OCI-LY3 (cell line): Measurements from ENCODE around the gene ASB6.

Experiments used
- H2AFZ ChIP-seq: fragments of 200-600, 300-600 bp; shearing (Covaris generic); 2 replicates; pipeline ENCODE4 v1.6.0; 2014; ENCODE audit warnings: antibody characterized with exemption, low read depth, low read length
- H3K27ac ChIP-seq: fragments of 200-600, 300-600 bp; sonication (generic); 2 replicates; pipeline ENCODE4 v1.5.1; 2014; ENCODE audit warnings: mild to moderate bottlenecking, low read length, moderate library complexity, mixed read lengths
- H3K27me3 ChIP-seq: fragments of 200-600, 300-600 bp; sonication (generic); 2 replicates; pipeline ENCODE4 v1.6.1; 2014; ENCODE audit warnings: low read depth, low read length, mixed read lengths
- H3K36me3 ChIP-seq: fragments of 200-600, 300-600 bp; sonication (generic); replicated peaks from 2 replicates; pipeline ENCODE3; 2014; ENCODE audit warnings: low read depth, low read length, mixed read lengths
- H3K4me1 ChIP-seq: fragments of 300-600, 200-600 bp; sonication (generic); 2 replicates; pipeline ENCODE4 v1.6.1; 2014; ENCODE audit warnings: low read length, mixed read lengths
- H3K4me2 ChIP-seq: fragments of 200-600, 300-600 bp; sonication (generic); 2 replicates; pipeline ENCODE4 v1.6.1; 2014; ENCODE audit warnings: low read length, mixed read lengths
- H3K4me3 ChIP-seq: fragments of 300-600, 200-600 bp; sonication (generic); 2 replicates; pipeline ENCODE4 v1.5.1; 2014; ENCODE audit warnings: antibody characterized with exemption, mild to moderate bottlenecking, low read length, moderate library complexity
- H3K79me2 ChIP-seq: fragments of 300-600, 200-600 bp; shearing (Covaris generic); 2 replicates; pipeline ENCODE4 v1.6.1; 2014; ENCODE audit warnings: mild to moderate bottlenecking, low read length, mixed read lengths
- H3K9ac ChIP-seq: fragments of 300-600, 200-600 bp; shearing (Covaris generic); 2 replicates; pipeline ENCODE4 v1.6.0; 2014; ENCODE audit warnings: mild to moderate bottlenecking, low read length, moderate library complexity
- H3K9me3 ChIP-seq: fragments of 200-600, 300-600 bp; shearing (Covaris generic); 2 replicates; pipeline ENCODE4 v1.6.1; 2014; ENCODE audit warnings: low read length, mixed read lengths; ENCODE audit not compliant: insufficient read depth
- H4K20me1 ChIP-seq: fragments of 200-600, 300-600 bp; sonication (generic); 2 replicates; pipeline ENCODE4 v1.6.1; 2016; ENCODE audit warnings: low read length, mixed read lengths; ENCODE audit not compliant: insufficient read depth
- EZH2phosphoT487 ChIP-seq: fragments of 200-600 bp; shearing (Covaris generic); IDR thresholded peaks from 2 replicates; pipeline ENCODE4 v1.6.1; 2018; ENCODE audit warnings: antibody characterized with exemption, mixed run types, low read depth
- TF ChIP-seq, protein P1 (sequence below): fragments of 200-600, 300-600 bp; sonication (generic); IDR thresholded peaks from 2 replicates; pipeline ENCODE4 v1.5.1; 2014; ENCODE audit warnings: antibody characterized with exemption, low read length, low read depth

Gene ASB6

DNA sequence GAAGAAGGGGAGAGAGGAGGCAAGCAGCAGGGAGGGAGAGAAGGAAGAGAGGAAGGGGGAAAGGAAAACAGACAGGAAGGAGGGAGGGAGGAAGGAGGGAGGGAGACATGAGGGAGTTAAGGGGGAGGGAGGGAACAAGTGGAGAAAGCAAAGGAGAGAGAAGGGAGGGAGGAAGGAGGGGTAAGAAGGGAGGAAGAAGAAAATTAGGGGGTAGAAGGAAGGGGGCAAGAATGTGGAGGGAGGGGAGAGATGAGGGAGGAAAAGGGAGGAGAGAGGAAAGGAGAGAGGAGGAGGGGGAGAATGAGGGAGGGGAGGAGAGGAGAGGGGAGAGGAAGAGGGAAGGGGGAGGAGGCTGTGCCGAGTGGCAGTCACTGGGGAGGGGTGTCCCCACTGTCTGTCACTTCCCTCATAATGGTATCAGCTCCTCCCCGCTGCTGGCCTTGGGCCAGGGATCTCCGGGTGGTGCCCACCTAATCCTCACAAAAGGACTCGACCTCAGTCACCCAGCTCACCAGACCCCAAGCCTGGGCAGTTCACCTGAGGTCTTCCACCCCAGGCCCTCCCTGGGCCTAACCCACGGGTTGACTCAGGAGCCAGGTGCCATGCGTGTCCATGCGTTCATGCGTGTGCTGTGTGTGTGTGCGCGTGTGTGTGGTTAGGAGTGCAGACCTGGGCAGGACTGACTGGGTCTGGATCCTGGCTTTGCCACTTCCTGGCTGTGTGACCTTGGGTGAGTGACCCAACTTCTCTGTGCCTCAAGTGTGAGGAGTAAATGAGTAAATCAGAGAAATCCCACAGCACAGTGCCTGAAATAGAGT lies 39.1 kb downstream of the ASB6 start:
- Histone ChIP-seq H3K27ac (no peak overlapping the region), H3K4me2 (peak overlapping the region; percentile 68), H3K9ac (peak overlapping the region; percentile 26; the same call in 1 of the 2 replicates), H3K79me2 (no peaks in the 10 kb centered on the region), H3K27me3 (peaks cover 5% of the 10 kb centered on the region; the same call in 1 of the 2 replicates), H3K36me3 (no peaks in the 10 kb centered on the region), H3K4me1 (peaks cover 14% of the 10 kb centered on the region), H3K4me3 (peak overlapping the region; percentile 62), H2AFZ (no peak overlapping the region), H3K9me3 (no peaks in the 10 kb centered on the region), H4K20me1 (no peaks in the 10 kb centered on the region)
- no peak for TF ChIP-seq EZH2phosphoT487
- TF ChIP-seq, protein P1, sequence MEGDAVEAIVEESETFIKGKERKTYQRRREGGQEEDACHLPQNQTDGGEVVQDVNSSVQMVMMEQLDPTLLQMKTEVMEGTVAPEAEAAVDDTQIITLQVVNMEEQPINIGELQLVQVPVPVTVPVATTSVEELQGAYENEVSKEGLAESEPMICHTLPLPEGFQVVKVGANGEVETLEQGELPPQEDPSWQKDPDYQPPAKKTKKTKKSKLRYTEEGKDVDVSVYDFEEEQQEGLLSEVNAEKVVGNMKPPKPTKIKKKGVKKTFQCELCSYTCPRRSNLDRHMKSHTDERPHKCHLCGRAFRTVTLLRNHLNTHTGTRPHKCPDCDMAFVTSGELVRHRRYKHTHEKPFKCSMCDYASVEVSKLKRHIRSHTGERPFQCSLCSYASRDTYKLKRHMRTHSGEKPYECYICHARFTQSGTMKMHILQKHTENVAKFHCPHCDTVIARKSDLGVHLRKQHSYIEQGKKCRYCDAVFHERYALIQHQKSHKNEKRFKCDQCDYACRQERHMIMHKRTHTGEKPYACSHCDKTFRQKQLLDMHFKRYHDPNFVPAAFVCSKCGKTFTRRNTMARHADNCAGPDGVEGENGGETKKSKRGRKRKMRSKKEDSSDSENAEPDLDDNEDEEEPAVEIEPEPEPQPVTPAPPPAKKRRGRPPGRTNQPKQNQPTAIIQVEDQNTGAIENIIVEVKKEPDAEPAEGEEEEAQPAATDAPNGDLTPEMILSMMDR, result no peak

DNA sequence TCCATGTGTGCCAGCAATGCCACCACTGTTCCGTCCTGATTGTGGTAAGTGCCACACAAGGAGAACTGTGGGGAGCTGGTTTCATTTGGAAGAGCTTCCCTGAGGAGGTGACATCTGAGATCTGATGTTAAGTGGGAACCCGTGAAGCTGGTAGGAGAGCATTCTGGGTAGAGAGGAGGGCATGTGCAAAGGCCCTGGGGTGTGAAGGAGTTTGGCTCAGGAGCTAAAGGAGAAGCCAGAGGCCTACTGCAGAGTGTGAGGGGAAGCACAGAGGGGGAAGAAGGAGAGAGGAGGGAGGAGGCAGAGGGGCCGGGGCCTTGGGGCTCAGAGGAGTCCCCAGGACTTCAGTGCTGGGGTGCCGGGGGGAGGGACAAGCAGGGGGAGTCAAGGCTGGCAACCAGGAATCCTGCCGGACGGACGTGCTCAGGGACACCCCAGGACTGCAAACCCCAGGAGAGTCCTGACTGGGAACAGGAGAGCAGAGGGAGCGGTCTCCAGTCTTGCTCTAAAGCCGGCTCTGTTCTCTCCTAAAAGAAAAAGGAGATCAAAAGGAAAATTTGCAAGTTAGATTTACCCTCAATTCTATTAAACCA lies 40.8 kb downstream of the ASB6 start:
- Histone ChIP-seq H2AFZ (no peak overlapping the region), H3K27me3 (peaks cover 5% of the 10 kb centered on the region; the same call in 1 of the 2 replicates), H4K20me1 (no peaks in the 10 kb centered on the region), H3K36me3 (no peaks in the 10 kb centered on the region), H3K4me2 (no peak overlapping the region), H3K9ac (no peak overlapping the region), H3K79me2 (no peaks in the 10 kb centered on the region), H3K27ac (no peak overlapping the region), H3K4me3 (no peak overlapping the region), H3K9me3 (no peaks in the 10 kb centered on the region), H3K4me1 (peaks cover 14% of the 10 kb centered on the region)
- TF ChIP-seq, protein P1, result no peak
- TF ChIP-seq EZH2phosphoT487, result no peak

DNA sequence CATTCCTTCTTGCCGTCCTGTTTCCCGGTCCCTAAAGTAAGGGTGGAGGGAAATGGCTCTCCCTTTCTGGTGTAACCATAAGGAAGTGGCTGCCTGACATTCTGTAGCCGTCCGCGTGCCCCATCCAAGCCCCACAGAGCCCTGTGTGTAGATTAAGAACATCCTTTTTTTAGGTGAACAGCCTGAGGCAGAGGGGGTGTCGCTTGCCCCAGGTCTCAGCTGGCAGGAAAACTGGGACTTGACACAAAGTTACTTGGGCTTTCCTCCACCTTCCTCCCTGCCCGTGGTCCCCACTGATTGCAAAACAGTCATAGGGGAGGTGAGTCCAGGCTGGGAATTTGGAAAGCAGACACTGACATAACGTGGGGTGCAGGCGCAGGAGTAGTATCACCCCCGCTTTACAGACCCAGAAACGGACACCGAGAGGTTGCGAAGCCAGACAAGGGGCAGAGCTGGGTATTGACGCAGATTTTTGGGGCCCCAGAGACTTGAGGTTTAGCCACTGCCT lies 43.8 kb downstream of the ASB6 start:
- TF ChIP-seq, protein P1, result no peak
- no peak for TF ChIP-seq EZH2phosphoT487
- H4K20me1 ChIP-seq, result no peaks in the 10 kb centered on the region
- no peak overlapping the region for H2AFZ ChIP-seq
- H3K4me1 ChIP-seq, result peaks cover 21% of the 10 kb centered on the region
- no peak overlapping the region for H3K4me2 ChIP-seq
- no peaks in the 10 kb centered on the region for H3K9me3 ChIP-seq
- H3K9ac ChIP-seq, result no peak overlapping the region
- no peaks in the 10 kb centered on the region for H3K79me2 ChIP-seq
- H3K36me3 ChIP-seq, result no peaks in the 10 kb centered on the region
- no peak overlapping the region for H3K27ac ChIP-seq
- H3K4me3 ChIP-seq, result no peak overlapping the region
- H3K27me3 ChIP-seq, result peaks cover 17% of the 10 kb centered on the region
